Parathyroid adenoma (tissue), 2 donors: Measurements from ENCODE around the gene PLEKHA8.

ENCODE experiments used
- H2AFZ ChIP-seq: fragments of 300-600 bp; sonication (generic); one replicate; pipeline ENCODE4 v1.7.0; 2017; ENCODE audit warnings: antibody characterized with exemption, mild to moderate bottlenecking
- H3K27ac ChIP-seq: fragments of 300-600 bp; sonication (generic); one replicate; pipeline ENCODE4 v1.7.0; 2017
- H3K27me3 ChIP-seq: fragments of 300-600 bp; sonication (generic); one replicate; pipeline ENCODE4 v1.7.0; 2017; ENCODE audit warnings: low read length; ENCODE audit not compliant: control insufficient read depth, insufficient read depth
- H3K36me3 ChIP-seq: fragments of 300-600 bp; sonication (generic); one replicate; pipeline ENCODE4 v1.7.0; 2017; ENCODE audit warnings: low read length; ENCODE audit not compliant: control insufficient read depth, insufficient read depth
- H3K4me1 ChIP-seq: fragments of 300-600 bp; sonication (generic); one replicate; pipeline ENCODE4 v1.7.0; 2017; ENCODE audit warnings: control low read depth
- H3K4me2 ChIP-seq: fragments of 300-600 bp; sonication (generic); one replicate; pipeline ENCODE4 v1.7.0; 2017; ENCODE audit warnings: low read length
- H3K4me3 ChIP-seq: fragments of 300-600 bp; sonication (generic); one replicate; pipeline ENCODE4 v1.7.0; 2017; ENCODE audit warnings: low read depth, low read length
- H3K79me2 ChIP-seq: fragments of 300-600 bp; sonication (generic); one replicate; pipeline ENCODE4 v1.7.0; 2017; ENCODE audit warnings: control low read depth
- H3K9ac ChIP-seq: fragments of 300-600 bp; sonication (generic); one replicate; pipeline ENCODE4 v1.7.0; 2017; ENCODE audit warnings: mild to moderate bottlenecking
- H3K9me3 ChIP-seq: fragments of 300-600 bp; sonication (generic); one replicate; pipeline ENCODE4 v1.7.0; 2017; ENCODE audit warnings: low read length; ENCODE audit not compliant: control insufficient read depth
- TF ChIP-seq, protein P1 (sequence below): fragments of 300-600 bp; sonication (generic); IDR thresholded peaks from one replicate; pipeline ENCODE4 v1.7.0; 2017; ENCODE audit warnings: antibody characterized with exemption, mild to moderate bottlenecking
- donor health status: primary hyperparathyroidism.

Gene PLEKHA8

DNA sequence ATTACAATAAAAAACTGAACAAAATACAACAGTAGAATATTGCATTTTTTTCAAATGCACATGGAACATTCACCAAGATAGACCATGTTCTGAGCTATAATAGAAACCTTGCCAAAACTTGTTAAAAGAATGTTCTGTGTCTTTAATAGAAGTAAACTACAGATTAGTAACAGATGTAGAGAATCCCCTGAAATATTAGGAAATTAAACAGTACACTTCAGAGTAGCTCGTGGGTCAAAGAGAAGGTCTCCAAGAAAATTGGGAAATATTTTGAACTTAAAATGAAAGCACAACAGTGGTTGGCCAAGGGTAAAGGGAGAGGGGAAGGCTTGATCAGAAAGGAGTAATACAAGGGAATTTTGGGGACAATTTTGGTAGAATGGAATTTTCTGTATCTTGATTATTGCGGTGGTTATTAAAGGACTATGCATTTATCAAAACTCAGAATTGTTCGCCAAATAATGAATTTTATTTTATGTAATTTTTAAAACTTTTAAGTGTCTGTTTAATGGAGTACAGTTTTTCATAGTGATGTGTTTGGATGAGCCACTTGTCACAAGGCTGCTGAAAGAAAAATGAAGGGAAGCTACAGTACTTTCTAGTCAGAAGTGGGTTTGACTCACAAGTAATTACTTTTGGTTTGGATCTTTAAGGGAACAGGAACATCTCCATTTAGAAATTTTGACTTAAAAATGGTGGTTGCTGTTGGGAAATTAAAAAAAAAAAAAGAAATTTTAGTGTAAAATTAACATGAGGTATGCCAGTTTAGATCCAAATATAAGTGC lies 10.2 kb downstream of the PLEKHA8 start:
- Histone ChIP-seq H3K9me3 (no peaks in the 10 kb centered on the region), H2AFZ (no peak overlapping the region), H3K27me3 (no peaks in the 10 kb centered on the region), H3K36me3 (no peaks in the 10 kb centered on the region), H3K79me2 (peaks cover 24% of the 10 kb centered on the region), H3K4me3 (no peak overlapping the region), H3K9ac (no peak overlapping the region), H3K4me1 (no peaks in the 10 kb centered on the region), H3K4me2 (no peak overlapping the region), H3K27ac (no peak overlapping the region)
- TF ChIP-seq, protein P1, sequence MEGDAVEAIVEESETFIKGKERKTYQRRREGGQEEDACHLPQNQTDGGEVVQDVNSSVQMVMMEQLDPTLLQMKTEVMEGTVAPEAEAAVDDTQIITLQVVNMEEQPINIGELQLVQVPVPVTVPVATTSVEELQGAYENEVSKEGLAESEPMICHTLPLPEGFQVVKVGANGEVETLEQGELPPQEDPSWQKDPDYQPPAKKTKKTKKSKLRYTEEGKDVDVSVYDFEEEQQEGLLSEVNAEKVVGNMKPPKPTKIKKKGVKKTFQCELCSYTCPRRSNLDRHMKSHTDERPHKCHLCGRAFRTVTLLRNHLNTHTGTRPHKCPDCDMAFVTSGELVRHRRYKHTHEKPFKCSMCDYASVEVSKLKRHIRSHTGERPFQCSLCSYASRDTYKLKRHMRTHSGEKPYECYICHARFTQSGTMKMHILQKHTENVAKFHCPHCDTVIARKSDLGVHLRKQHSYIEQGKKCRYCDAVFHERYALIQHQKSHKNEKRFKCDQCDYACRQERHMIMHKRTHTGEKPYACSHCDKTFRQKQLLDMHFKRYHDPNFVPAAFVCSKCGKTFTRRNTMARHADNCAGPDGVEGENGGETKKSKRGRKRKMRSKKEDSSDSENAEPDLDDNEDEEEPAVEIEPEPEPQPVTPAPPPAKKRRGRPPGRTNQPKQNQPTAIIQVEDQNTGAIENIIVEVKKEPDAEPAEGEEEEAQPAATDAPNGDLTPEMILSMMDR: no peak

DNA sequence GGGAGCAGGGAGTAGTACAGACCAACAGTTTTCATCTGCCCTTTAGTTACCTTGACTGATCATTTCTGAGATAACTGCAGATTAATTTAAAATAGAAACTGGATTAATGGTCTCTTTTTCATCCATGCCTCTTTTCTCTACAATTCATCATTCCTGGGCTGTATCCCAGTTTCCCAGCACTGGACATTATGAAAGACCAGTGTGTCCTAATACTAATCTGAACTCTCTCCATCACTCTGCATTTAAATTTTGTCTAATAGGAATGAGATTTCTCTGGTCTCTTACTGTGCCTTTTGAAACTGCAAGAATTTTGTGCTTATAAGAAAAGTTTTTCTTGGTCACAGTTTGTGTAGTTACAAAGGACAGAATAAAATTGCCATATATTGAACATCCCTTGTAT lies 12.7 kb downstream of the PLEKHA8 start:
- Histone ChIP-seq H3K9me3 (no peaks in the 10 kb centered on the region), H3K27me3 (no peaks in the 10 kb centered on the region), H3K79me2 (peaks cover 8% of the 10 kb centered on the region), H3K9ac (no peak overlapping the region), H3K4me1 (no peaks in the 10 kb centered on the region), H3K27ac (no peak overlapping the region), H3K36me3 (no peaks in the 10 kb centered on the region), H2AFZ (no peak overlapping the region), H3K4me2 (no peak overlapping the region), H3K4me3 (no peak overlapping the region)
- TF ChIP-seq, protein P1: no peak

DNA sequence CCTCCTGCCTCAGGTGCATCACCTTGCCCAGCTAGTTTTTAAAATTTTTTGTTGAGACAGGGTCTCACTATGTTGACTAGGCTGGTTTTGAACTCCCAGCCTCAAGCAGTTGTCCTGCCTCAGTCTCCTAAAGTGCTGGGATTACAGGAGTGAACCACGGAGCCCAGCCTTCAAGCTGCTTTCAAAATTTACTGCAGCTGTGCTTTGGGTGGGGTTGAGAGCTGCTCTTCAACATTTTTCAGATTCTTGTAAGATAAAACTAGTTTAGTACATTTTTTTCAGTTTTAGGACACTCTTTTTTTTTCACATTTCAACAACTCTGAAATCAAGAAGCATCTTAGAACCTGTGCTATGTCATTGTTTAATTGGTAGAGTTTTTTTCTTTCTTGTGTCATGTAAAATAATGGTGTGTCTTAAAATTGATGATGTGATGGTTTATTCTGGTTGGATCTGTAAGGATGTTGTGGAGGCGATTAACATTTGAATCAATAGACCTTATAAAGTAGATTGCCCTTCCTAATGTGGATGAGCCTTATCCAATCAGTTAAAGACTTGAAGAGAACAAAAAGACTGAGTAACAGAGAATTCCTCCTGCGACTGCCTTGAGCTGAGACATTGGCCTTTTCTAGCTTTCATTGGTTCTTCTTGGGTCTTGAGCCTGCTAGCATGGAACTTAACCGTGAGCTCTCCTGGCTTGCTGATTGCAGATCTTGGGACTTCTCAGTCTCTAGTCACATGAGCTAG lies 13.5 kb downstream of the PLEKHA8 start:
- no peaks in the 10 kb centered on the region for H3K4me1 ChIP-seq

DNA sequence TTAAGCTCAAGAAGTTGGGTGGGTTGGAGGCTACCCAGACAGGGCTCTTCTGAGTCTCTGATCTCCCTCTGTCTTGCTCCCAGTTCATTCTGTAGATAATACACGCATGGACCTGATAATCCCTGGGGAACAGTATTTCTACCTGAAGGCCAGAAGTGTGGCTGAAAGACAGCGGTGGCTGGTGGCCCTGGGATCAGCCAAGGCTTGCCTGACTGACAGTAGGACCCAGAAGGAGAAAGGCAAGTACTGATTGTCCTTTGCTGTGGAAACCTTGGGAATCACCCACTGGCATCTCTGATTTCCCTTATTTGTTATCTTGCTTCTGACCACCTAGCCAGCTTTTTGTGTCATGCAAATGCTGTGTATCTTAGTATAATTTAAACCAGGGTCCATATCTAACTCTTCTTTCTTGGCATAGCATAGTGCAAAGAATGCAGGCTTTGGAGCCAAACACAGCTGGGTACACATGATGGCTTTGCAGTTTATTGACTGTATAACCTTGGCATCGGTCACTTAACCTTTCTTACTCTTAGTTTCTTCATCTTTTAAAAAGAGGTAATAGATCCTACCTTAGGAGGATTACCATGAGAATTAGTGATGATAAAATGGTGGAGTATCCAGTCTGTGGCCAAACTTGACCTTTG lies 18.0 kb downstream of the PLEKHA8 start:
- H3K9ac ChIP-seq: no peak overlapping the region
- H3K36me3 ChIP-seq: no peaks in the 10 kb centered on the region
- TF ChIP-seq, protein P1: no peak
- H3K79me2 ChIP-seq: no peaks in the 10 kb centered on the region
- no peak overlapping the region for H3K4me3 ChIP-seq
- H2AFZ ChIP-seq: no peak overlapping the region
- H3K4me2 ChIP-seq: no peak overlapping the region
- H3K27ac ChIP-seq: no peak overlapping the region
- H3K27me3 ChIP-seq: no peaks in the 10 kb centered on the region
- no peaks in the 10 kb centered on the region for H3K9me3 ChIP-seq
- H3K4me1 ChIP-seq: no peaks in the 10 kb centered on the region

More for the DNA sequence above, 13.5 kb downstream of the PLEKHA8 start:
- no peak overlapping the region for H3K27ac ChIP-seq
- H3K4me3 ChIP-seq: no peak overlapping the region
- H3K9me3 ChIP-seq: no peaks in the 10 kb centered on the region
- H2AFZ ChIP-seq: no peak overlapping the region
- H3K36me3 ChIP-seq: no peaks in the 10 kb centered on the region
- H3K79me2 ChIP-seq: peaks cover 6% of the 10 kb centered on the region
- H3K9ac ChIP-seq: no peak overlapping the region
- no peak overlapping the region for H3K4me2 ChIP-seq
- TF ChIP-seq, protein P1: no peak
- no peaks in the 10 kb centered on the region for H3K27me3 ChIP-seq
